Gastrocnemius medialis (tissue), 4 donors: Measurements from ENCODE around the gene CXCL12.

Experiments used
- POLR2A ChIP-seq, 2 donors: fragments of 450-650 bp; IDR thresholded peaks; one replicate each; pipeline ENCODE4 v1.6.1; 2017; ENCODE audit warnings: antibody characterized with exemption in 2 of 2, mild to moderate bottlenecking in 2 of 2, moderate library complexity in 2 of 2
- TF ChIP-seq, protein P1 (sequence below), 5 experiments: fragments of 450-650 bp in 3 of 5; fragments of 200-600 bp in 2 of 5; sonication (generic) in 2 of 5; IDR thresholded peaks in 4 of 5; conservative IDR thresholded peaks in 1 of 5; 1 replicate in 4 of 5; 2 replicates in 1 of 5; pipeline ENCODE4 v1.5.1; 2016 to 2019; ENCODE audit warnings: antibody characterized with exemption in 5 of 5, mild to moderate bottlenecking in 3 of 5, moderate library complexity in 3 of 5

GRCh38 chr10:44397476-44398225, 12.8 kb upstream of the CXCL12 start:
- TF ChIP-seq, protein P1, sequence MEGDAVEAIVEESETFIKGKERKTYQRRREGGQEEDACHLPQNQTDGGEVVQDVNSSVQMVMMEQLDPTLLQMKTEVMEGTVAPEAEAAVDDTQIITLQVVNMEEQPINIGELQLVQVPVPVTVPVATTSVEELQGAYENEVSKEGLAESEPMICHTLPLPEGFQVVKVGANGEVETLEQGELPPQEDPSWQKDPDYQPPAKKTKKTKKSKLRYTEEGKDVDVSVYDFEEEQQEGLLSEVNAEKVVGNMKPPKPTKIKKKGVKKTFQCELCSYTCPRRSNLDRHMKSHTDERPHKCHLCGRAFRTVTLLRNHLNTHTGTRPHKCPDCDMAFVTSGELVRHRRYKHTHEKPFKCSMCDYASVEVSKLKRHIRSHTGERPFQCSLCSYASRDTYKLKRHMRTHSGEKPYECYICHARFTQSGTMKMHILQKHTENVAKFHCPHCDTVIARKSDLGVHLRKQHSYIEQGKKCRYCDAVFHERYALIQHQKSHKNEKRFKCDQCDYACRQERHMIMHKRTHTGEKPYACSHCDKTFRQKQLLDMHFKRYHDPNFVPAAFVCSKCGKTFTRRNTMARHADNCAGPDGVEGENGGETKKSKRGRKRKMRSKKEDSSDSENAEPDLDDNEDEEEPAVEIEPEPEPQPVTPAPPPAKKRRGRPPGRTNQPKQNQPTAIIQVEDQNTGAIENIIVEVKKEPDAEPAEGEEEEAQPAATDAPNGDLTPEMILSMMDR (IDR thresholded peaks at IDR 0.05 in 4 of 5, conservative IDR thresholded peaks at IDR 0.05 in 1 of 5) = no peak
- no peak for TF ChIP-seq POLR2A (IDR thresholded peaks at IDR 0.05)
